Stimulated activated CD4-positive, alpha-beta T cell treated with anti-CD3 and anti-CD28 coated beads, Interleukin-2, amount 100 ng/mL, for 4 hours (primary cell): ENCODE measurements around the gene RPL32.

Experiments
- DNase-seq: peaks from one replicate; pipeline ENCODE4 v3.0.0-alpha.2; 2020; ENCODE audit warnings: low read depth

Gene RPL32

GRCh38 chr3:12832350-12833221 lies 8.8 kb downstream of the RPL32 start:
- DNase-seq, result no peak

- no peak for DNase-seq
Observed at GRCh38 chr3:12831301-12831866, 10.0 kb downstream of the RPL32 start.

GRCh38 chr3:12830785-12831156 lies 10.6 kb downstream of the RPL32 start:
- DNase-seq, result no peak

GRCh38 chr3:12829886-12830784 lies 11.2 kb downstream of the RPL32 start:
- DNase-seq, result no peak

- no peak for DNase-seq
Observed at GRCh38 chr3:12829404-12829803, 12.0 kb downstream of the RPL32 start.

GRCh38 chr3:12828751-12829150 lies 12.6 kb downstream of the RPL32 start:
- DNase-seq, result no peak

- no peak for DNase-seq
Observed at GRCh38 chr3:12825156-12825555, 16.2 kb downstream of the RPL32 start.

- no peak for DNase-seq
Observed at GRCh38 chr3:12824299-12824698, 17.1 kb downstream of the RPL32 start.

- DNase-seq, result no peak
Observed at GRCh38 chr3:12822725-12823373, 18.5 kb downstream of the RPL32 start.

GRCh38 chr3:12818773-12819172 lies 22.6 kb downstream of the RPL32 start:
- DNase-seq, result no peak

GRCh38 chr3:12818273-12818672 lies 23.1 kb downstream of the RPL32 start:
- no peak for DNase-seq

GRCh38 chr3:12817343-12817710 lies 24.0 kb downstream of the RPL32 start:
- DNase-seq, result no peak

GRCh38 chr3:12816521-12817342 lies 24.6 kb downstream of the RPL32 start:
- no peak for DNase-seq

GRCh38 chr3:12815719-12816118 lies 25.6 kb downstream of the RPL32 start:
- DNase-seq, result no peak

- DNase-seq, result no peak
Observed at GRCh38 chr3:12815078-12815477, 26.3 kb downstream of the RPL32 start.

GRCh38 chr3:12813967-12814366 lies 27.4 kb downstream of the RPL32 start:
- no peak for DNase-seq

- DNase-seq, result no peak
Observed at GRCh38 chr3:12812812-12813211, 28.6 kb downstream of the RPL32 start.

GRCh38 chr3:12810961-12811360 lies 30.4 kb downstream of the RPL32 start:
- no peak for DNase-seq

GRCh38 chr3:12810013-12810780 lies 31.2 kb downstream of the RPL32 start:
- DNase-seq, result peak; percentile 89

GRCh38 chr3:12809435-12809834 lies 31.9 kb downstream of the RPL32 start:
- DNase-seq, result no peak

- no peak for DNase-seq
Observed at GRCh38 chr3:12809001-12809400, 32.4 kb downstream of the RPL32 start.
